Measurements from ENCODE around the gene TTBK1. TPM values are rescaled to one million over a fixed set of nuclear protein-coding genes. Genes with fewer than 3 reads are reported as not detected.

Gene TTBK1
- total RNA-seq, 1 experiment from 2014 or later, result not detected

- in situ Hi-C loops (cut with HindIII; ENCODE audit: low sequenced_read_pairs), result no loop called here
- DNase-seq (ENCODE audit: low spot score), result no peak
Observed at GRCh38 chr6:43221046-43221972, 22.0 kb upstream of the TTBK1 start.

- in situ Hi-C loops (cut with HindIII; ENCODE audit: low sequenced_read_pairs), result no loop called here
Observed at GRCh38 chr6:43222418-43223059, 20.7 kb upstream of the TTBK1 start.

GRCh38 chr6:43223175-43223574 is 20.1 kb upstream of the TTBK1 start:
- in situ Hi-C loops (cut with HindIII; ENCODE audit: low sequenced_read_pairs), result no loop called here
- no peak for DNase-seq (ENCODE audit: low spot score)

More at GRCh38 chr6:43222418-43223059, 20.7 kb upstream of the TTBK1 start:
- no peak for DNase-seq (ENCODE audit: low spot score)

GRCh38 chr6:43226192-43226851 is 17.0 kb upstream of the TTBK1 start:
- no peak for DNase-seq (ENCODE audit: low spot score)
- in situ Hi-C loops (cut with HindIII; ENCODE audit: low sequenced_read_pairs), result no loop called here

GRCh38 chr6:43228951-43229802 is 14.1 kb upstream of the TTBK1 start, which contains the start of gene DNPH1:
DNPH1 (minus strand) TSS chr6:43229481; CDS start chr6:43229456, 25 bp downstream.
- in situ Hi-C loops (cut with HindIII; ENCODE audit: low sequenced_read_pairs), result no loop called here
- DNase-seq (ENCODE audit: low spot score), result peak; percentile 71

- no peak for DNase-seq (ENCODE audit: low spot score)
- in situ Hi-C loops (cut with HindIII; ENCODE audit: low sequenced_read_pairs), result no loop called here
Observed at GRCh38 chr6:43229803-43230620, 13.3 kb upstream of the TTBK1 start.

- no peak for DNase-seq (ENCODE audit: low spot score)
- in situ Hi-C loops (cut with HindIII; ENCODE audit: low sequenced_read_pairs), result no loop called here
Observed at GRCh38 chr6:43231053-43231452, 12.2 kb upstream of the TTBK1 start.

GRCh38 chr6:43231735-43232450 is 11.4 kb upstream of the TTBK1 start:
- in situ Hi-C loops (cut with HindIII; ENCODE audit: low sequenced_read_pairs), result no loop called here
- DNase-seq (ENCODE audit: low spot score), result no peak

GRCh38 chr6:43235841-43236240 is 7.4 kb upstream of the TTBK1 start:
- no peak for DNase-seq (ENCODE audit: low spot score)
- in situ Hi-C loops (cut with HindIII; ENCODE audit: low sequenced_read_pairs), result no loop called here

GRCh38 chr6:43239054-43239453 is 4.2 kb upstream of the TTBK1 start:
- in situ Hi-C loops (cut with HindIII; ENCODE audit: low sequenced_read_pairs), result no loop called here
- no peak for DNase-seq (ENCODE audit: low spot score)

- in situ Hi-C loops (cut with HindIII; ENCODE audit: low sequenced_read_pairs), result no loop called here
- no peak for DNase-seq (ENCODE audit: low spot score)
Observed at GRCh38 chr6:43240950-43241349, 2.3 kb upstream of the TTBK1 start.

- in situ Hi-C loops (cut with HindIII; ENCODE audit: low sequenced_read_pairs), result no loop called here
Observed at GRCh38 chr6:43241446-43241845, 1.8 kb upstream of the TTBK1 start.

GRCh38 chr6:43243664-43244321 is 512 bp downstream of the TTBK1 start:
- in situ Hi-C loops (cut with HindIII; ENCODE audit: low sequenced_read_pairs), result no loop called here
- DNase-seq (ENCODE audit: low spot score), result no peak

More at GRCh38 chr6:43241446-43241845, 1.8 kb upstream of the TTBK1 start:
- no peak for DNase-seq (ENCODE audit: low spot score)

GRCh38 chr6:43246301-43247113 is 3.2 kb downstream of the TTBK1 start:
- in situ Hi-C loops (cut with HindIII; ENCODE audit: low sequenced_read_pairs), result no loop called here

GRCh38 chr6:43247114-43247999 is 4.1 kb downstream of the TTBK1 start:
- DNase-seq (ENCODE audit: low spot score), result peak; percentile 85
- in situ Hi-C loops (cut with HindIII; ENCODE audit: low sequenced_read_pairs), result no loop called here

More at GRCh38 chr6:43246301-43247113, 3.2 kb downstream of the TTBK1 start:
- peak; percentile 85 for DNase-seq (ENCODE audit: low spot score)
